ENCODE measurements around the gene MFAP4.

The MFAP4 gene

DNA sequence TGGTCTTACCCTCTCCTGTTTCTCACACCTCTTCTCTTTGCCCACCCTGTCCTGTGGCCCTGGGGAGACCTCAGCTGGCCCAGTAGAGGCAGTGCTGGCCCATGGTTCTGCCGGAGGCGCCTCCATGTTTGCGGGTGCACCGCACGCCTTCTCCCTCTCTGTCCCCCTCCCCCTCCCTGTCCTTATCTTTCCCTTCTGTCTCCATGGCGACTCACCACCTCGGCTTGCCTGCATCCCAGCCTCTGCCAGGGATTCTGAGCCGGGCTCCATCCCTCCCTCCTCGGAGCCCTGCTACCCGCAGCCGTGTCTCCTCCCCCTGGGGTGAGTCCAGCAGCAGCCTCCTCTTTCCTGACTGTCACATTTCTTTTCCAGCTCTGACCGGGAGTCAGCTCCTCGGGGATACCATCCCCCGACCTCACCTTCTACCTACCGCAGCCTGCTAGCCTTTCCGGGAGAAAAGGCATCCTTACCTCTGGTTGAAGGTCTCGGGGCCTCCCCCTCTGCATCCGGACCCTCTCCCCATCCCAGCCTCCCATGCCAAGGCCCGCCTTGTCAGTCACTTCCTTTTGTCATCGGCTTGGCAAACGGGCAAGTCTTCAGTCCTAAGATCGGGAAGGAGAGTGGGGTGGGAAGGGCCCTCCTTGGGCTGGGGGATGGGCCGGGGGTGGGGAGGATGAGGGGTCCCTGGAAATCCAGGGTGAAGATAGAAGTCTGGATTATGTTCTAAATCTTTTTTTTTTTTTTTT lies 24.1 kb upstream of the MFAP4 start, which contains the start of gene RNF112:
RNF112 (plus strand) TSS at position 358 of the 746 bp plus-strand sequence; CDS start at position 535, 177 bp downstream.
- in situ Hi-C loops (cut with HindIII; ENCODE audit: low sequenced_read_pairs): no loop called here

DNA sequence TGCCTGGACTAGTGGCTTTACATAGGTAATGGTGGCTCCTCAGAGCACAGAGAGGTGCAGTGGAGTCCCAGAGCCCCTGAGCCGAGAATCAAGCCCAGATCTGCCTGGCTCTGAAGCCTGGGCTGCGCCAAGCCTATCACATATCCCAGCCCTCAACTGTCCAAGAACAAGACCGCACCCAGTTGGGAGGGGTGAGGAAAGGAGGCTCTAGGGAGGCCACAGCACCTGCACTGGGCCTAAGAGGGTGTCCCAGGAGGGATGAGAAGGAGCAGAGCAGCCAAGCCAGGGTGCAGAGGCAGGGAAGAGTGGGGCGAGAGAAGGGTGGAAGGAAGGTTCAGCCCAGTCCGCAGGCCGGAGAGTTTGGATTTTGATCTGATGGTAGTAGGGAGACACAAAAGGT lies 23.1 kb upstream of the MFAP4 start:
- in situ Hi-C loops (cut with HindIII; ENCODE audit: low sequenced_read_pairs): no loop called here

DNA sequence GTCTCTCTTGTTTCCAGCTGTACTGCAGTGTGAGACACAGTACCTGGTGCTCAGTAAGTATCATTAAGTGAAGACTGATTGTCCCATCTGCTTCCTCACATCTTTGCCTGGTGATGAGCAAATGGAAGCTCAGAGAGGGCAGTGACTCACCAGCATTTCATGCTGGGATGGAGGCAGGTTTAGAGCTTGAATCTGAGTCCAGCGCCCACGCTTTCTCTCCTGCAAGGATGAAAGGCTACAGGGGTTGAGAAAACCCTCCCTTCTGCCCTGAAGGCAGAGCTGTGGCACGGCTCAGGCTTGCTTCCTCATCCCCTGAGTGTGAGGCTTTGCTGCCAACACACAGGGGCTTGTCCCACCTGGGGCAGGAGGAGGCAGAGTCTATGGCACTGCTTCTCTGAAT lies 22.5 kb upstream of the MFAP4 start:
- in situ Hi-C loops (cut with HindIII; ENCODE audit: low sequenced_read_pairs): no loop called here

DNA sequence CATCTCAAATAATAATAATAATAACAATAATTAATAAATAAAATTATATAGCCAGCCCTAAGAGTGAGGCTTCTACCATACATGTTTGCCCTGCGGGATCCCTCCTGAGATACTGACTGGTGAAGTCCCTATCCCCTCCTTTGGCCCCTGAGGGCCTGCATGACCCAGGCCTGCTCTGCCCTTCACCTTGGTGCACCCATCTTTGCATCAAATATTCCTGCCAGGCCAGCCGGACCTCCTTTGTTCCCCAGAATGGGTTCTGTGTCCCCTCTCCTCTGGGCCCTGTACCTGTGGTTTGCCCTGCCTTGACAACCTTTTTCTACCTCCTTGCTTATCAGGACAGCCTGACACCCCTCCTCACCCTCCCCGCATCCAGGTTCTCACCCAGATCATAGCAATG lies 22.1 kb upstream of the MFAP4 start:
- in situ Hi-C loops (cut with HindIII; ENCODE audit: low sequenced_read_pairs): no loop called here

DNA sequence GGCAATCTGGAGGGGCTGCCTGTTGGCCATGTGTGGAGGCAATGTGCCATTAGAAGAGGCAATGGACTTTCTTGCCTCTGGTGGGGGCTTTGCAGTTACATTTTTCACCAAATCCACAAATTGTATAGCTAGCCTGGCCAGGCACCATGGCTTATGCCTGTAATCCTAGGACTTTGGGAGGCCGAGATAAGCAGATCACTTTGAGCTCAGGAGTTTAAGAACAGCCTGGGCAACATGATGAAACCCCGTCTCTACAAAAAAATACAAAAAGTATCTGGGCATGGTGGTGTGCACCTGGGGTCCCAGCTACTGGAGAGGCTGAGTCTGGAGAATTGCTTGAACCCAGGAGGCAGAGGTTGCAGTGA lies 21.3 kb upstream of the MFAP4 start:
- in situ Hi-C loops (cut with HindIII; ENCODE audit: low sequenced_read_pairs): no loop called here

DNA sequence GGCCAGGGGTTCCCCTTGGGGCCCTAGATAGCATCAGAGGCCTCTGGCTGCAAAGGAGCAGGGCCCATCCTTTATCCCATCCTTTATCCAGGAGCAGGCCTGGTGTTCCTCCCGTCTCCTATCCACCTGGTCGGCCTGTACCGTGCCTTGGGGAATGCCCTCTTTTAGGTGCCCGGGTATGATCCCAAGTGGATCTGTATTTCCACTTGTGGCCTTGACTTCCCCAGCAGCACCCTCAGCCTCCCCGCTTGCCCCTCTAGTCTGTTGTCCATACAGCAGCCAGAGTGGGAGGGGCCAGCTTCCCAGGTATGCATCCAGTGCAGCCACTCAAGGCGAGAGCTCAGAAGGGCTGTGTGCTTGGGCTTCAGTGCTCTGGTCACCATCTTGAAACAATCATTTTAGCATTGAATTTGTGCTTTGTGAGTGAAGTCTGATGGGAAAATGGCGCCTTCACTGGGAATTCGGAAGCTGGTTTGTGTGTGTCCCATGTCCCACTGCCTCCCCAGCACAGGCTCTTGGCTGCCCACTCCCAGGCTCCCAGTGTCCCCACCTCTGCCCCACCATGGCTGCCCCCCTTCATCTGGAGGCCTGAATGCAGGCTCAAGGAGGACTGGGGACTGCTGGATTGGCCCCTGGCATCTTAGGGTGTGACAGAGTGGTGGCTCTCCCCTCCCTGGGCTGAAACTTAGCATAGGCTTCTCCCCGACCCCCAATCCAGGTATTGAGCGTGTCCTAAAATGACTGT lies 20.8 kb upstream of the MFAP4 start:
- in situ Hi-C loops (cut with HindIII; ENCODE audit: low sequenced_read_pairs): no loop called here

DNA sequence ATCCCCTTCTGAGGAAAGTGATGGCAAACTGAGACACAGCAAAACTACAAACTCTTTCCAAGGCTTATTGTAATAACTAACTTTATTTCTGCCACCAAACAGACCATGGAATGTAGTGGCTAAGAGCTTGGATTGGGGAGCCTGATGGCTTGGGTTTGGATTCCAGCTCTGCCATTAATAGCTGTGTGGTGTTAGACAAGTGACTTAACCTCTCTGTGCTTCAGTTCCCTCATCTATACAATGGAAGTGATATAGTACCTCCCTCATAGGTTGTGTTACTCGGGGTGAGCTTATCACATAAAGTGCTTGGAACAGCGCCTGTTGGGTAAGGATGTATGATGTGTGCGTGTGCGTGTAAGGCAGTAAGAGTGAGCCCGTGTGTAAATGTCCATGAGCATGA lies 18.1 kb upstream of the MFAP4 start:
- in situ Hi-C loops (cut with HindIII; ENCODE audit: low sequenced_read_pairs): no loop called here

DNA sequence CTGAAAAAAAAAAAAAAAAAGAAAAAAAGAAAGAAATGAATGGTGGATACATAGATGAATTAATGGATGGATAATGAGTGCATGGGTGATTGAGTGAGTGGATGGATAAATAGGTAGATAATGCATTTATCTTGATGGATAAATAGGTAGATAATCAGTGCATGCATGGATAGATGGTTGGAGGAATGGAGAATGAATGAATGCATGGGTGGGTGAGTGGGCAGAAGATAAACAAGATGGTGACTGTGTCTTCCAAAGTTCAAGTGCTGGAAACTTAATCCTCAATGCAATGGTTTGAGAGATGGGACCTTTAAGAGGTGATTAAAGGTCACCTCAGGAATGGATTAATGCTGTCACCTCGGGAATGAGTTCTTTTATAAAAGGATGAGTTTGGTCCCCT lies 17.3 kb upstream of the MFAP4 start:
- in situ Hi-C loops (cut with HindIII; ENCODE audit: low sequenced_read_pairs): no loop called here

DNA sequence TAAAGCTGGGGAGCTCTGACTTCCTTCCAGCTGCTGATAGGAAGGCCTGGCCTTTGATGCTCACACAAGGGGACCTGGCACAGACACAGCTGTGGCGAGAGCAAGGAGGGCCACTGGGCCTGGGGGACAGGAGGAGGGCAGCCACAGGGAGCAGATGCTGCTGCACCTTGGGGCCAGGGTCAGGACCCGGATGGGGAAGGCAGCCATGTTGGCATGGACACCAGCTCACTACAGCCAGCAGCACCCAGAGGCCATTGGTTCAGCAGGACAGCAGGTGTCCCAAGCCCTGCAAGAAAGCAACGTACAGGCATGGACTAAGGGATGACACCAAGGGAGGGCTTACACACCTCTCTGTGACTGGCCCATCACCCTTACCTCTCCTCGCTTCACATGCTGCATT lies 16.0 kb upstream of the MFAP4 start:
- in situ Hi-C loops (cut with HindIII; ENCODE audit: low sequenced_read_pairs): no loop called here

DNA sequence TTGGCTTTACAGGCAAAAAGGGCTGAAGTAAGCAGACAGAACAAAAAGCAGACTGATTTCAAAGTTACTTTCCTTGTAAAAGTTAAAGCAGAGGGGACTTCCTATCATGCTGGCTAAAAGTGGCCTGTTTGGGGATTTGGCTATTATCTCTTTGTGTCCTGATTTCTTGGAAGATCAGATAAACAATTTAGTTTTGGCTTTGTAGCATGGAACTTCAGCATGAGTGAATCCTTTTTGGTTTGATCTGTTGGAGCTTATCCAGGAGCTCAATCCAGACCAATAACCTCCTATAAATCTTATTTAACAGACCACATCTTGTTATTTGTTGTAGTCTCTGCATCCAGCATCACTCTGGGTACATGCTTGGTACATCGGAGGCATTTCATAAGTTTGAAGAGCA lies 15.2 kb upstream of the MFAP4 start:
- in situ Hi-C loops (cut with HindIII; ENCODE audit: low sequenced_read_pairs): no loop called here

DNA sequence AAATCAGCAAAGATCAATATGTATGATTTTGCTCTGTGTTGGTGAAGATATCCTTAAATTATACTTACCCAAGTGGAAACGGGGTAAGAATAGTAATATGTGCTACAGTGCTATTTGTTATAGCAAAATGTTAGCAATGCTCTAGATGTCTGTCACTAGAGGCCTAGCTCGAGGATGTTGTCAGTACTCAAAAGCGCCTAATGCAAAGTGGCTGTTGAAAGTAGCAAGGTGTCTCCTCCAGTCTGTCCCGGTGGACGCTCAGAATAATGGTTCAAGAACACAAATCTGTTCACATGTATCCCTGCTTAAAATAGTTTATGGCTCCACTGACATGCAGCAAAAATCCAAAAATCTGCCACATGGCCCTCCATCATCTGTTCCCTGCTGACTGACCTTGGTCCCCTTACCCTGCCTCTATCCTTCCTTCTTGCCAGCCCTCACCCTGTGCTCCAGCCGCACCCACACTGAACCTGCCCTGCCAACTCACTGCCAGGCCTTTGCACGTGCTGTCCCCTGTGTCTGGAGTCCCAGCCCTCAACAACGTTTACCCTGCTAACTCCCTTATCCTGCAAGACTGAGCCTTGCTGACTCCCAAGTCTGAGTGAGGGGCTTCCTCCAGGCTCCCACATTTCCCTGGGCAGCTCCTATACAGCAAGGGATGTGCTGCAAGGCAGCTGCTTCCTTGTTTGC lies 14.5 kb upstream of the MFAP4 start:
- in situ Hi-C loops (cut with HindIII; ENCODE audit: low sequenced_read_pairs): no loop called here

DNA sequence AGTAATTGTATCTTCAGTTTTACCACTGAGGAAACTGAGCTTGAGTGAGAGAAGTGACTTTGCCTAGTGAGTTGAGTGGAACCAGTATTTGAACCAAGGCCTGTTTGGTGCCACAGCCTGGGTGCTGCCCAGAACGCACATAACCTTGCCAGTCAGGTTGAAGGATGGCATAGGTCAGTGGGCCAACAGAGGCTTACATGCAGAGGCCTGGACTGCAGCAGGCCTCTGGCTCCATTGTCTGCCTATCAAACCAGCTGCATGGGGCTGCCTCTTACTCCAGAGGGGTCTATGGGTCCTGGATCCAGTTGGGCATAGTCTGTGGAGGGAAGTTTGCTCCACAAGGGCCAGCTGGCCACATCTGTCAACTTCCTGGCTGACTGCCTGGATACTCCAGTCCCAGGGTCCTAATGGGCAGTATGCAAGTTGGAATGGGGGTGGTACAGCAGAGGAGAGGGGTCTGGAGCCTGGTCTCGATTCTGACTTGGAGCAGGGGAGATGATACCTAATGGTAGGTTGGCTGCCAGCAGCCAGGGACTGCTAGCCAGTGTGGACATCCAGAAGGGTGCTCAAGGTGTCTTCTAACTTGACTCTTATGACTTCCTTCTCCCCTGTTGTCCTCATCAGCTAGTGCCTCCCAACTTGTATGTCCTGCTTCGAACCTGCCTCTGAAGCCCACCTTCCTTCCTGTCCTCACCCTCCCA lies 12.9 kb upstream of the MFAP4 start:
- in situ Hi-C loops (cut with HindIII; ENCODE audit: low sequenced_read_pairs): no loop called here

DNA sequence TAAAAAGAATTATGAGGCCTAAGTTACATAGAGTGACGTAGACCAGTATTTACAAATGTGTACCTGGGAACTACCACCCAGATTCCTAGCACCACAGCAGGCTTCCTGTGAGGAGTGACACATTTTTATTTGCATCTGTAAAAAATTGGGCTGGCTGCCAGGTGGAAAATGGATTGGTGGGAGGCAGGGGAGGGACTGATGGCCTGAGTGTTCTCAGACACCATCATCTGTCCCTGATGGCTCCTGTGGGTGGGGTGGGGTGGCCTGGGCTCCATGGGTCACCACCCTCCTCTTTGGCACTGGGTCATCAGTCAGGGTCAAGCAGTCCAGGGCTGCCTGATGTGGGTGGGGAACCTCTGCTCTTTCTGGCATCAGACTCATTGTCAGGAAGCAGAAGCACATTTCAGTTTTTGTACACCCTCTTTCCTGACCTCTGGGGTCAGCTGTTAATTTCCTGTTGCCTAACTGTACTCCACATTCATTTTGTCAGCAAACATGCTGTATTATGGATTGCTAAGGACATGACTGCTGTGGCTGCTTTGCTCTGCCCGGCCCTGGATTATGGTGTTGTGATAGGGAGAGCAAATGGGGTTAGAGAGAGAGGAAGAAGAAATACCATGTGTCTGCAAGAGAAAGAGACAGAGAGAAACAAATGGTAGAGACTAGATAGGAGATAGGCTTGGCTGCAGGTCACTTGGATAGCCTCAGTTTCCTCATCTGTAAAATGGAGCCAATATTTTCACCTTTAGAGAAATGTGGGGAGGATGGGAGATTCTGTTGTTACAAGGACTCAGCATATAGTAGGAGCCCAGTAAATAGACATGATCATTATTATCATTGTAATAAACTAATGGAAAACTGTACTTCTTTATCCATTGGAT lies 11.6 kb upstream of the MFAP4 start:
- in situ Hi-C loops (cut with HindIII; ENCODE audit: low sequenced_read_pairs): no loop called here

DNA sequence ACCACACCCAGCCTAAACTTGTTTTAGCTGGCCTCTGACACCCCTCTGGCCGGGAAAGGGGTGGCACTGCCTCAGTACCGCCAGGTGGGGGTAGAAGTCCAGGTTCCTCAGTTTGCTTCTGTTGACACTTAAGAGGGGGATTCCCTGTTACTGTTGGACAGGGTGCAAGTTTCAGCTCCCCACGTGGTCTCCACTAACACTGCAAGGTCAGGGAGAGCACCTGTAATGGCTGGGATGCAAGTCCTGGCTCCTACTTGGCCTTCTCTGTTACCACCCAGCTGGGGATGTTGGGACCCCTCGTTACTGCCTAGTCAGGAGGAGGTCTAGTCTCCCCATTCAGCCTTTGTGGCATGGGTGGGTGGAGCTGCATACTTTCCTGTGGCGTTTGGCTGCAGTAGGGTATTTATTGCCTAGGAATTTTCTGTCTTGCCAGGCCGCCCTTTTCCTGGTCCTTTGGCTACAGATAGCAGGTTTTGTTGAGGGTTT lies 10.6 kb upstream of the MFAP4 start:
- in situ Hi-C loops (cut with HindIII; ENCODE audit: low sequenced_read_pairs): no loop called here

DNA sequence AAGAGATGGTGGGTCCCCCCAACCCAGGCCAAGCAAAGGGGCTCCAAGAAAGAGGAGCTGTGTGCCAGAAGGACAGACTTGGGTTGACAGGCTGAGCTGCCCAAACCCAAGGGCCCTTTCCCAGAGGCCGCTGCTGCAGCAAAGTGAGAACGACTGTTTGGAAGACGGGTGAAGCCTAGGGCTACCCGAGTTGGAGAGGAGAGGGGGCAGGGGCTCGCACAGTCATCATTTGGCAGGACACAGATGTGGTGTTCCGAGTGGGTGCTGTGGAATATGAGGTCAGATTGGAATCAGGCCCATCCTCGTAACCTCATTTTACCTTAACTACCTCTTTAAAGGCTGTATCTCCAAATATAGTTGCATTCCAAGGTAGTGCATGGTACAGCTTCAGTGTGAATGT lies 5.3 kb upstream of the MFAP4 start:
- in situ Hi-C loops (cut with HindIII; ENCODE audit: low sequenced_read_pairs): no loop called here

DNA sequence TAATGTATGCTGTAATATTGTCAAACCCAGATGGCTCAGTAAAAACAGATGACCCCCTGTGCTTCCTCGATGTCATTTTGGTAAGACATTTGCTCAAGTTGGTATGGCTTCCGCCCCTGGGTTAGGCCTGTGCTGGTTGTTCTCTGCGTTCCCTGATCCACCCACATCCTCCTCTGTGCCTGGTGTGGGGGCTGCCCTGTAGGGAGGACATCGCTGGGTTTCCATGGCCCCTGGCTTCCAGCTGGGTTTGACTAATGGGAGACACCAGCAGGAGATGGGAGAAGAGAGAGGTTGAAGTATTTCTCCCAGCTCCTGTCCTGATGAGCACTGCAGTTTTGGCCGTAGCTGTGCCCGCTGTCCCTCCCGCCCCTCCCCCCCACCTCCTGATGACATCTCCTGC lies 4.4 kb upstream of the MFAP4 start:
- in situ Hi-C loops (cut with HindIII; ENCODE audit: low sequenced_read_pairs): no loop called here

DNA sequence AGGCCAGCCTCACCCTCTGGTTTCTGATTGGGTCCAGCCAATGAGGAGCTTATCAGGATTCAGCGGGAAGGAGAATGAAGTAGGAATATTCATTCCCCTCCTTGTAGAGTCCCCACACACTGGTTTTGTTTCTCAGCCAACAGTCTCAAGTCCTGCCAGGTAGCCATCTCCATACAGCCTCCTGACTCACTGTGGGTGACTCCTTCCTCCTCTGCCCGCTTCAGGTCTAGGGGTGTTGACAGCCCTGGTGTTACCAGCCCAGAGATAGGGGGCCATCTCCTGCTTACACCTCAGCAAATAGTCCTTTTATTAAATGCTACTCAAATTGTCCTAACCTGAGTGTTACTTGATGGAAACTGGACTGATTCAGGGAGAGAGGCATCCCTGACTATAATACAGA lies 4.0 kb upstream of the MFAP4 start:
- in situ Hi-C loops (cut with HindIII; ENCODE audit: low sequenced_read_pairs): no loop called here

DNA sequence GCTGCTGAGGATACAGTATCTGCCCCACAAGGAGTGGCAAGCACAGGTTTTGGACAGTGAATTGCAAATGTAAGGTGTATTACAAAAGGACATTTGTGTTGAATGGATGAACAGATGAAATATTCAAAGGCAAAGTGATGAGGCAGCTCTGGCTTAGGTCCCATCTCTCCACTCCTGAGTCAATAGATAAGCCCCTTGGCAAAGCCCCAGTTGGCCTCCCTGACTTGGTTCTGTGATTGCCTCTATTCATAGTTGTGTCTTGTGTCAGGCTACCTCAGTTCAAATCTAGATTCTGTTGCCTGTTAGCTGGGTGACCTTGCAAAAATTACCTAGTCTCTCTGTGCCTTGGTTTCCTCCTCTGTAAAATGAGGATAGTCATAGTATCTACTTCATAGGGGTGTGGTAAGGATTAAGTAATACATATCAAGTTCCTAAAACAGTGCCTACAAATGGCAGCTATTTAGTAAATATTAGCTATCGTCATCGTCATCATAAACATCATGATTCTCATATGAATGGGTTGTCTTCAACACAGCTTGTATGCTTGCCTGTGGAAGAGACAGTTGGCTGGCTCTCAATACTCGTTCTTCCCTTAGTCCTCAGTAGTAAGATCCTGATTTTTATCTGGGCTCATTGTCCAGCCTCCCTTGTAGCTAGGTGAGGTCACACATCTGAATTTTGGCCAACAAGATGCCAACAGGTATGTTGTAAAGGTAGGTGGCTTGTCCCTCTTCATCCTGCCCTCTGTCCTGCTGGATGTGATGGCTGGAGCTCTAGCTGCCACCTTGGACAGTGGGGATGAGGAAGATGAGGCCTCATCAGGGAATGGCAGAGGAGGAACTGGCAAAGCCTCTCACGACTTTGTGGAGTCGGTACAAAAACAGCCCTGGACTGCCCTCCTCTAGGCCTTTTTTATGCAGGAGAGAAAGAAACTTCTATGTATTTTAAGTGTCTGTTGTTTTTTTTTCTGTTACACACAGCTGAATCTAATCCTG lies 2.1 kb upstream of the MFAP4 start:
- in situ Hi-C loops (cut with HindIII; ENCODE audit: low sequenced_read_pairs): no loop called here

DNA sequence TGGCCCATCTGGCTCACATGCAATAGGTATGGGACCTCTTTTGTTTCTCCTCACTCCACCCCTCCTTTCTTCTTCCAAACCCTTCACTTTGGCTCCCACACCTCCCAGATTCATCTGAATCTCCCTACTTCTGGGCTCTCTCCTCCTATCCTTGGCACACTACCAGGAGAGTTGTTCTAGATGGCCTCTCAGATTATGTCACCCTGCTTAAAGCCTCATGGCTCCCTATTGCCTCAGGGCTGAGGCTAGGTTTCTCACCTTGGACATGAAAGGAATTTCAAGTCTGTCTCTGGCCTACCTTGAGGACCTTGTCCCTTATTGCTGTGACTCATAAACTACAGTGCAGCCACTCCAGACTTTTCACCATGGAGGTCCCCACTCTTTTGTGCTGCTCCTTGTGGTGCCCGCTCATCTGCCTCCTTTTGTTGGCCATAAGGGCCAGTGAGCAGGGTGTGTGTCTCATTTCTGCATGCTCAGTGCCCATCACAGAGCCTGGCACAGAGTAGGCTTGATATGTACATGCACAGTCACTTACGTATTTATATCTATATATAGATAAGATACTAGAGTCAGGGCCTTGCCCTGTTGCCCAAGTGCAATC lies 1.0 kb upstream of the MFAP4 start:
- in situ Hi-C loops (cut with HindIII; ENCODE audit: low sequenced_read_pairs): no loop called here

Measured in endothelial cell of hepatic sinusoid (primary cell).